ENCODE data around the gene CCDC149. TPM values are rescaled to one million over a fixed set of nuclear protein-coding genes. Genes with fewer than 3 reads are reported as not detected.

Gene CCDC149
- total and polyA plus RNA-seq, 9 of the 15 experiments (the other 6 are each of a cell fraction or from before 2014, with no cell fraction given) = 0.04 to 0.18 TPM; not detected in 7

GRCh38 chr4:24849756-24850155 is 63.1 kb downstream of the CCDC149 start:
- Histone ChIP-seq H3K4me3 (no peak overlapping the region), H3K4me1 (replicated peaks in 1 of 2; ENCODE audit: control insufficient read depth in 2 of 2, insufficient read depth in 2 of 2, low read length in 2 of 2) (no peaks in the 10 kb centered on the region), H3K4me2 (ENCODE audit: insufficient read depth, low read length) (no peak overlapping the region), H3K9me1 (ENCODE audit: control insufficient read depth, insufficient read depth, low read length) (no peaks in the 10 kb centered on the region), H2AFZ (ENCODE audit: low read depth, low read length) (no peak overlapping the region), H3K9me3 (replicated peaks; ENCODE audit: control insufficient read depth, insufficient read depth, low read depth, low read length) (no peaks in the 10 kb centered on the region), H3K27ac (ENCODE audit: extremely low read depth, low read depth, low read length) (no peak overlapping the region), H4K20me1 (replicated peaks; ENCODE audit: control insufficient read depth, insufficient read depth, low read length) (no peaks in the 10 kb centered on the region), H3K36me3 (ENCODE audit: control insufficient read depth, insufficient read depth, low read length) (no peaks in the 10 kb centered on the region), H3K27me3 (ENCODE audit: control insufficient read depth in 2 of 2, insufficient read depth in 2 of 2, low read length in 2 of 2) (peaks cover under 1 to 9% of the 10 kb centered on the region in 2 experiments; a peak in 2 of 5 replicates), H3K9ac (ENCODE audit: insufficient read depth in 1 of 2, low read depth in 2 of 2, low read length in 2 of 2) (no peak overlapping the region), H3K79me2 (ENCODE audit: control insufficient read depth, insufficient read depth, low read length) (no peaks in the 10 kb centered on the region)
- DNase-seq (ENCODE audit: extremely low read depth in 1 of 4, low spot score in 3 of 4) = no peak
- BruUV-seq (replicated peaks) = no TSS peak
- ChIA-PET POLR2A (no interaction called here), CTCF (ENCODE audit: low intra/inter-chr PET ratio) (no interaction called here)
- in situ Hi-C loops (cut with MboI) (no loop called here), intact Hi-C loops (cut with micrococcal nuclease) (no loop called here)
- 4% methylated on average over 2 of the region's 2 CpGs for WGBS (ENCODE audit: insufficient coverage, low coverage, missing lambda C conversion rate)
- no peak for ATAC-seq
- TF ChIP-seq PTRF (tag; IDR thresholded peaks at IDR 0.05) = no peak
- TF ChIP-seq, protein P1, sequence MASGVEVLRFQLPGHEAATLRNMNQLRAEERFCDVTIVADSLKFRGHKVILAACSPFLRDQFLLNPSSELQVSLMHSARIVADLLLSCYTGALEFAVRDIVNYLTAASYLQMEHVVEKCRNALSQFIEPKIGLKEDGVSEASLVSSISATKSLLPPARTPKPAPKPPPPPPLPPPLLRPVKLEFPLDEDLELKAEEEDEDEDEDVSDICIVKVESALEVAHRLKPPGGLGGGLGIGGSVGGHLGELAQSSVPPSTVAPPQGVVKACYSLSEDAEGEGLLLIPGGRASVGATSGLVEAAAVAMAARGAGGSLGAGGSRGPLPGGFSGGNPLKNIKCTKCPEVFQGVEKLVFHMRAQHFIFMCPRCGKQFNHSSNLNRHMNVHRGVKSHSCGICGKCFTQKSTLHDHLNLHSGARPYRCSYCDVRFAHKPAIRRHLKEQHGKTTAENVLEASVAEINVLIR (CRISPR knock-in tag; IDR thresholded peaks at IDR 0.05) = no peak
- no peak for FAIRE-seq

- no peak overlapping the region for H3K4me2 ChIP-seq (ENCODE audit: insufficient read depth, low read length)
- DNase-seq (ENCODE audit: extremely low read depth in 1 of 4, low spot score in 3 of 4) (no peak), FAIRE-seq (no peak), ATAC-seq (no peak)
- no TSS peak for BruUV-seq (replicated peaks)
- in situ Hi-C loops (cut with MboI) = no loop called here
- no peaks in the 10 kb centered on the region for H3K36me3 ChIP-seq (ENCODE audit: control insufficient read depth, insufficient read depth, low read length)
- H3K27ac ChIP-seq (ENCODE audit: extremely low read depth, low read depth, low read length) = no peak overlapping the region
- intact Hi-C loops (cut with micrococcal nuclease) = no loop called here
- no peak overlapping the region for H3K4me3 ChIP-seq
- H3K27me3 ChIP-seq (ENCODE audit: control insufficient read depth in 2 of 2, insufficient read depth in 2 of 2, low read length in 2 of 2) = peaks cover 0 to 9% of the 10 kb centered on the region in 2 experiments; a peak in 3 of 5 replicates
- H3K79me2 ChIP-seq (ENCODE audit: control insufficient read depth, insufficient read depth, low read length) = no peaks in the 10 kb centered on the region
- H3K9me1 ChIP-seq (ENCODE audit: control insufficient read depth, insufficient read depth, low read length) = no peaks in the 10 kb centered on the region
- no peak overlapping the region for H3K9ac ChIP-seq (ENCODE audit: insufficient read depth in 1 of 2, low read depth in 2 of 2, low read length in 2 of 2)
- H4K20me1 ChIP-seq (replicated peaks; ENCODE audit: control insufficient read depth, insufficient read depth, low read length) = no peaks in the 10 kb centered on the region
- ChIA-PET POLR2A (no interaction called here), CTCF (ENCODE audit: low intra/inter-chr PET ratio) (no interaction called here)
- 2% methylated on average over 4 of the region's 4 CpGs for WGBS (ENCODE audit: insufficient coverage, low coverage, missing lambda C conversion rate)
- H2AFZ ChIP-seq (ENCODE audit: low read depth, low read length) = no peak overlapping the region
- H3K4me1 ChIP-seq (replicated peaks in 1 of 2; ENCODE audit: control insufficient read depth in 2 of 2, insufficient read depth in 2 of 2, low read length in 2 of 2) = no peaks in the 10 kb centered on the region
- H3K9me3 ChIP-seq (replicated peaks; ENCODE audit: control insufficient read depth, insufficient read depth, low read depth, low read length) = no peaks in the 10 kb centered on the region
- TF ChIP-seq GATAD2B (IDR thresholded peaks at IDR 0.05; ENCODE audit: borderline replicate concordance) = no peak
- TF ChIP-seq, protein P2, sequence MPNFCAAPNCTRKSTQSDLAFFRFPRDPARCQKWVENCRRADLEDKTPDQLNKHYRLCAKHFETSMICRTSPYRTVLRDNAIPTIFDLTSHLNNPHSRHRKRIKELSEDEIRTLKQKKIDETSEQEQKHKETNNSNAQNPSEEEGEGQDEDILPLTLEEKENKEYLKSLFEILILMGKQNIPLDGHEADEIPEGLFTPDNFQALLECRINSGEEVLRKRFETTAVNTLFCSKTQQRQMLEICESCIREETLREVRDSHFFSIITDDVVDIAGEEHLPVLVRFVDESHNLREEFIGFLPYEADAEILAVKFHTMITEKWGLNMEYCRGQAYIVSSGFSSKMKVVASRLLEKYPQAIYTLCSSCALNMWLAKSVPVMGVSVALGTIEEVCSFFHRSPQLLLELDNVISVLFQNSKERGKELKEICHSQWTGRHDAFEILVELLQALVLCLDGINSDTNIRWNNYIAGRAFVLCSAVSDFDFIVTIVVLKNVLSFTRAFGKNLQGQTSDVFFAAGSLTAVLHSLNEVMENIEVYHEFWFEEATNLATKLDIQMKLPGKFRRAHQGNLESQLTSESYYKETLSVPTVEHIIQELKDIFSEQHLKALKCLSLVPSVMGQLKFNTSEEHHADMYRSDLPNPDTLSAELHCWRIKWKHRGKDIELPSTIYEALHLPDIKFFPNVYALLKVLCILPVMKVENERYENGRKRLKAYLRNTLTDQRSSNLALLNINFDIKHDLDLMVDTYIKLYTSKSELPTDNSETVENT (CRISPR knock-in tag; IDR thresholded peaks at IDR 0.05) = no peak
- no peak for TF ChIP-seq ZNF121 (CRISPR knock-in tag; conservative IDR thresholded peaks at IDR 0.05)
- no peak for TF ChIP-seq RBM39 (optimal IDR thresholded peaks at IDR 0.05; ENCODE audit: low read depth, low read length)
- TF ChIP-seq, protein P3, sequence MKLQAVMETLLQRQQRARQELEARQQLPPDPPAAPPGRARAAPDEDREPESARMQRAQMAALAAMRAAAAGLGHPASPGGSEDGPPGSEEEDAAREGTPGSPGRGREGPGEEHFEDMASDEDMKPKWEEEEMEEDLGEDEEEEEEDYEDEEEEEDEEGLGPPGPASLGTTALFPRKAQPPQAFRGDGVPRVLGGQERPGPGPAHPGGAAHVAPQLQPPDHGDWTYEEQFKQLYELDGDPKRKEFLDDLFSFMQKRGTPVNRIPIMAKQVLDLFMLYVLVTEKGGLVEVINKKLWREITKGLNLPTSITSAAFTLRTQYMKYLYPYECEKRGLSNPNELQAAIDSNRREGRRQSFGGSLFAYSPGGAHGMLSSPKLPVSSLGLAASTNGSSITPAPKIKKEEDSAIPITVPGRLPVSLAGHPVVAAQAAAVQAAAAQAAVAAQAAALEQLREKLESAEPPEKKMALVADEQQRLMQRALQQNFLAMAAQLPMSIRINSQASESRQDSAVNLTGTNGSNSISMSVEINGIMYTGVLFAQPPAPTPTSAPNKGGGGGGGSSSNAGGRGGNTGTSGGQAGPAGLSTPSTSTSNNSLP (IDR thresholded peaks at IDR 0.05; ENCODE audit: borderline replicate concordance, low read depth, low read length) = no peak
- TF ChIP-seq SMAD2 (IDR thresholded peaks at IDR 0.05; ENCODE audit: low read depth, low read length) = no peak
- no peak for TF ChIP-seq TAL1 (IDR thresholded peaks at IDR 0.05)
- no peak for TF ChIP-seq KLF1 (tag; IDR thresholded peaks at IDR 0.05)
- no peak for TF ChIP-seq RHOXF2B (CRISPR knock-in tag; conservative IDR thresholded peaks at IDR 0.05)
- TF ChIP-seq ZNF316 (IDR thresholded peaks at IDR 0.05) = no peak
- no peak for TF ChIP-seq LEF1 (IDR thresholded peaks at IDR 0.05)
Measured at GRCh38 chr4:24849351-24849750, 63.5 kb downstream of the CCDC149 start.
